HG03135 (cell line): ENCODE data around the gene INPP5A.

Source experiments
- ATAC-seq: cut with Tn5 transposase; IDR thresholded peaks from one replicate; pipeline ENCODE4 v1.9.1; 2021; ENCODE audit warnings: mild to moderate bottlenecking, moderate library complexity; ENCODE audit not compliant: unreplicated experiment

INPP5A gene

DNA sequence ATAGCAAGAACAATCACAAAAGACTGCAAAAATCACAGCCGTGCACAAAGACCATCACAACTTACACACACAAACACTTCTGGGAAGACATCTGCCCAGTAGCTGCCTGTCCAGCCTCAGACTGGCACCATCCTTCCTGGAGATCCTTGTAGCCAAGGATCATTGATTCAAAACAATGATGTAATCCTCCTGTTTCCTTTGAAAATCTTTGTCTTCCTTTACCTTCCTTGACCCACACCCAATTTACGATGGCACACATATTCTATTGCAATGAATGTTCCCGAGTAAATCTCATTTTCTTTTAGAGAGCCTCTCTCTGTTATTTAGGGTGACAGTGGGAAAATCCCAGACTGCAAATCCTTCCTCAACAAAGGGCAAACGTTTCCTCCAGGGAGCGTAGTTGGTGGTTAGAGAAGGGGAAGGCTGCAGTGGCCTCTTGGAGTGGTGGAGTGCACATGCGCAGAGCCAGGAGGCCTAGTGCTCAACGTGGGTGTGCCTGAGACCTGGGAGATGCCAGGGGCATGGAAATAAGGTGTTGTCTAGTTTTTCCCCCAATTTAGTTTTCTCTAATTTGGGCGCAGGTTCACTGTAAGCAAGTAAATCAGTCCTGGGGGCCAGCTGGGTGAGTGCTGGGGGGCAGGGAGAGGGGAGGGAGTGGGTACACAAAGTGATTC is 3.1 kb upstream of the INPP5A start:
- no peak for ATAC-seq

- ATAC-seq = no peak
Measured at GRCh38 chr10:132535065-132535651, 2.4 kb upstream of the INPP5A start.

DNA sequence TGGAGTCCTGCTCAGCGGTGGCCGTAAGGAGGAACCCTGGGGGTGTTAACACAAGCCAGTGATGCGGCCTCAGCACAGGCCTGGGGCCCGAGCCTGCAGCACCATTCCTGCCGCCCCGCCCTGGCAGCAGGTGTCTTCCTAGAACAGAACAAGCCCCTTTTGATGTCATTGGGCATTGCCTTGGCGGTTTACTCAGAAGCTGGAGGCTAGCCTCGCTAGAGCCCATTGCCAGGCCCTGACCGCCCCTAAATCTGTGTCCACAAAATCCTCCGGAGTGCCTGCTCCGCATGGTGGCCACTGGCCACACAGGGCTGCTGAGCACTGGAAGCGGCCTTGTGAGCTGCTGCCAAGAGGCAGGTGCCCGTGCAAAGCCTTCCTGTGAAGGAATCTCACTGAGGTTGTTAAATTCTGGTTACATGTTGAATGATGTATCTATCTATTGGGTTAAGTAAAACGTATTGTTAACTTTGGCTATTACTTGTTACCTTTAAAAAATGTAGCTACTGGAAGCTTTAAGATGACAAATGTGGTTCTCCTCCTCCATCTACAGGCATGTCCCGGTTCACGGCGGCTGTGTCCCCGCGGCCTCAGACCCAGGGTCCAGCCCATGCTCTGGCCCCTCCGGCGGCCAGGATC is 1.2 kb upstream of the INPP5A start:
- no peak for ATAC-seq

DNA sequence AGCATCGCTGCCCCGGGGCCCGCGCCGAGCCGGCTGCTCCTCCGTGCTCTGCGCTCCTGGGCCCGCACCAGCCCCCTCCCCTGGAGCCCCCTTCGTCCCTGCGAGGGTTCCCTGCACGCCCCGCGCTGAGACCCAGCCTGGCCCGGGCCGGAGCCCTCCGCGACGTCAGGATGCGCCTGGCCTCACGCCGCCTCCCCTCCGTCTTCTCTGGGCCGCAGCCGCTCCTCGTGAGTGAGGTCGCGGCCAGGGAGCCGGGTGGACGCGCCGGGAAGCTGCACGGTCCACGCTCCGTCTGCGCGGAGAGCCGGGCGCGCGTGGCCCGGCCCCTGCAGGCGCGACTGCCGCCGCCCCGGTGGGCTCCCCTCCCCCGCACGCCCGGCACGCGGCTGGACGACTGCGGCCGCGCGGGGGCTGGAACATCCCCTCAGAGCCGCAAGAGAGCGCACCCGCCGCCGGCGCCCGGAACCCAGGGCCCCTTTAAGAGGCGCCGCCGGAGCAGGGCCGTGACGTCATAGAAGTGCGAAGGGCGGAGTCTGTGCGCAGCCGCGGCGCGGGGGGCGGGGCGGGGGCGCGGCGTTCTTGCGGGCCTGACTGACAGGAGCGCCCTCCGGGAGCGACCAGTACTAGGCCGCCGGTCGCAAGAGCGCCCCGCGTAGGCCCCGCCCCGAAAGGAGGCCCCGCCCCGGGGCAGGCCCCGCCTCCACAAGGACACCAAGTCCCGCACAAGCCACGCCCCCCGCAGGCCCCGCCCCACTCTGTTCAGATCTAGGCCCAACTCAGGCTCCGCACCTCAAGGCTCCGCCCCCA is 507 bp upstream of the INPP5A start:
- ATAC-seq = peak; percentile 87

GRCh38 chr10:132538031-132538789 is 623 bp downstream of the INPP5A start:
- ATAC-seq = no peak

DNA sequence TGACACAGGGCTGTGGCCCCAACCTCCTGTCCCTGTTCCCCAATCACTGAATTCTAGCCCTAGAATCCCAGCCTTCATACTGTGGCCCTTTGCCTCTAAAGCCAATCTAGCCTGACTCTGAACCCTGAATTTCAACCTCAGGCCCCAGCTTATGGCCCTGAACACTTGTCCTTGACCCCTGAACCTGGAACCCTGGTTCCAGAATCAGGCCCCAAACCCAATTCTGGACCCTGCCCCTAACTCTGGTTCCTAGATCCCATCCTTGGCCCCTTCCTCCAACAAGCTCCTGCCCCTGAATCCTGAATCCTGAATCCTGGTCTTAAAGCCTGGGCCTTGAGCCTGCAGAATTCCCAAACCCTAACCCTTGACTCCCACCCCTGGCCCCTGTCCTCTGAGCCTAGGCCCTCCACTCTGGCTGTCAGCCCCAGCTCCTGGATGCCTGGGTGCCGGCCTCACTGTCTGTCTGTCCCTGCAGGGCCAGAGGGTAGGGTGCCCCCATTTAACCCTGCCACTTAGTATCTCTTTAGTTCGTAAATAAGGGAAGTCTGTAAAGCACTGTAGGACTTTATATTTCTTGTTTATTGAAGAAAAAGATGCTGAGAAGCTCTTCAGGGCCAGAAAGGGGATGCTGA is 1.3 kb downstream of the INPP5A start:
- no peak for ATAC-seq

GRCh38 chr10:132539431-132539839 is 1.8 kb downstream of the INPP5A start:
- no peak for ATAC-seq

DNA sequence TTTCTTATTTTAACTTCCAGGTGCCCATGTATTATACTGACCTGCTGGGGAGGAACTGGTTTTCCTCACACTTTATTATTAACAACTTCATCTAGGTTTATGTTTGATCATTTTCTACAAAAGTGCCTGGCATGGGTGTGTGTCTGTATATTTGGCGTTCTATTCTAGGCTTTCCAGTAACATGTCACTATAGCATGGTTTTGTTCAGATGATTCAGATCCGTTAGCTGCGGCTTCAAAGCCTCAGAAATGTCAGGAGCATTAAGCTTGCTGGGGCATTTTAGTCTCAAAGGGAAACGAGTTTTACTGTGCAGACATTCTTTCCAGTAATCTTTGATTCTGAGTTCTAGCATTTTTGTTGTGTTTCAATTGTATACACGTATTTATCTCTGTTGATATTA is 2.3 kb downstream of the INPP5A start:
- ATAC-seq = no peak

DNA sequence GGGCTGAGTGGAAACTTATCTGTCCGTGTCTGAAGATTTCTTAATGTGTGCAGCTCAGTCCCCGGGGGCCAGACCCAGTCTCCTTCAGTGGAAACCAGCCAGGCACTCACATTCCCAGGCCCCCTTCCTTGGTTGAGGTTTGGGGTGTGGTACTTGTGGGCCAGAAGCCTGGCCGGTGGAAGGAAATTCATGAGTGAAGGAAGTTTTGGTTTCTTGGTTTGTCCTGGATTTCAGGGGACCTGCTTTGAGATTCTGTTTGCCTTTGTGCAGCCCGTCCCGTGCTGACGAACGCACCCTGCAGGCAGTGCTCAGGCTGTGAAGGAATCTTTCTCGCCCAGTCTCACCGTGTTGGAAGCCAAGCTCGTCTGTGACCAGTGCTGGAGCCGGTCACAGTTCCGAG is 2.9 kb downstream of the INPP5A start:
- no peak for ATAC-seq

DNA sequence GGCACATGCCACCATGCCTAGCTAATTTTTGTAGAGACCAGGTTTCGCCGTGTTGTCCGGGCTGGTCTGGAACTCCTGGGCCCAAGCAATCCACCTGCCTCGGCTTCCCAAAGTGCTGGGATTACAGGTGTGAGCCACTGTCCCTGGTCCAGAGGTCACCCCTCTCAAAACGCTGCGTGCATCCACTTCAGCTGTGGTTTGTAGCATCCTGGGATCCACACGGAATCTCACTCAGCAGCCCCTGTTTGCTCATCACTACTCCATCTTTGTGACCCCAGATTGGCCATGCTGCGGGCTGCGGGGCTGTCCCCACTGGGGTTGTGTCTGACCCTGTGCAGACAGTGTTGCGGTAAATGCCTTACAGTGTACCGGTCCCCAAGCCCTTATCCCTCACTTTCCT is 3.5 kb downstream of the INPP5A start:
- no peak for ATAC-seq

GRCh38 chr10:132541601-132542011 is 4.0 kb downstream of the INPP5A start:
- ATAC-seq = no peak

DNA sequence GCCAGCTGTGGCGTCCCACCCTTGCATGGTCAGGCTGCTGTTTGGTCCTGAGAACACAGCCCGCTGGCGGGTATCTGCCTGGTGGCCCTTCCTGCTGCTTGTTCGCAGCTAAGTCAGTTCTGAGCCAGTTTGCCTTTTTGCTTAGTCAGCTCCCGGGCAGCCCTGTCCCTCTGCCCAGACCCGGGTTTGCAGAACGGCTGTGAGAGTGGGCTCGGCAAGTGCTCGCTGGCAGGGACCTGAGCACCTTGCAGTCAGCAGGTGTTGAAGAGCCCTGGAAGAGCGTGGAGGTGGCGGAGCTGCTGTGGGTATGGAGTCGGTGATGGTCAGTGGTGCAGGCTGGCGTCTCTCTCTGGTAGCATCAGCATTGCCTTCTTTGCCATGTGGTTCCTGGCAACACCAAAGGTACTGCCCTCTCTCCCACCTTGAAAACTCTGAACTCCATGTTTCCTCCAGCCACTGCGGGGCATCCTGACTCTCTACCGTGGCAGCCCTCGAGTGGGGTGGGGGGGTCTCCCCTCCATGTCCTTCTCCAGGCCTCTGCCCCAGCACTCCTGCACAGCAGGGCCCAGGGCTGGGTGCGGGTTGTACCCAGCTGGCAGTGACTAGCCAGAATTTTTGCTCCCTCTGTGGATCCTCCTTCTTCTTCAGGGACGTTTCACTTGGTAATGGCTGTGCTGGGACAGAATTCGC is 4.6 kb downstream of the INPP5A start:
- no peak for ATAC-seq

DNA sequence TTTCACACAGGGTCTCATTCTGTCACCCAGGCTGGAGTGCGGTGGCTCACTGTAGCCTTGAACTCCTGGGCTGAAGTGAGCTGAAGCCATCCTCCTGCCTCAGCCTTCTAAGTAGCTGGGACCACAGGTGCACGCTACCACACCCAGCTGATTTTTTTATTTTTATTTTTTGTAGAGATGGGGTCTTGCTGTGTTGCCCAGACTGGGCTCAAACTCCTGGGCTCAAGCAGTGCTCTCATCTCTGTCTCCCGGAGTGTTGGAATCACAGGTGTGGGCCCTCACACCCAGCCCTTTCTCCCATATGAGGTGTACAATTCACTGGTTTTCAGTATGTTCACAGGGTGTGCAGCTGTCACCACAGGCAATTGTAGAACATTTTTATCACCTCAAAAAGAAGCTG is 5.2 kb downstream of the INPP5A start:
- no peak for ATAC-seq

- no peak for ATAC-seq
Measured at GRCh38 chr10:132543916-132544743, 6.5 kb downstream of the INPP5A start.

DNA sequence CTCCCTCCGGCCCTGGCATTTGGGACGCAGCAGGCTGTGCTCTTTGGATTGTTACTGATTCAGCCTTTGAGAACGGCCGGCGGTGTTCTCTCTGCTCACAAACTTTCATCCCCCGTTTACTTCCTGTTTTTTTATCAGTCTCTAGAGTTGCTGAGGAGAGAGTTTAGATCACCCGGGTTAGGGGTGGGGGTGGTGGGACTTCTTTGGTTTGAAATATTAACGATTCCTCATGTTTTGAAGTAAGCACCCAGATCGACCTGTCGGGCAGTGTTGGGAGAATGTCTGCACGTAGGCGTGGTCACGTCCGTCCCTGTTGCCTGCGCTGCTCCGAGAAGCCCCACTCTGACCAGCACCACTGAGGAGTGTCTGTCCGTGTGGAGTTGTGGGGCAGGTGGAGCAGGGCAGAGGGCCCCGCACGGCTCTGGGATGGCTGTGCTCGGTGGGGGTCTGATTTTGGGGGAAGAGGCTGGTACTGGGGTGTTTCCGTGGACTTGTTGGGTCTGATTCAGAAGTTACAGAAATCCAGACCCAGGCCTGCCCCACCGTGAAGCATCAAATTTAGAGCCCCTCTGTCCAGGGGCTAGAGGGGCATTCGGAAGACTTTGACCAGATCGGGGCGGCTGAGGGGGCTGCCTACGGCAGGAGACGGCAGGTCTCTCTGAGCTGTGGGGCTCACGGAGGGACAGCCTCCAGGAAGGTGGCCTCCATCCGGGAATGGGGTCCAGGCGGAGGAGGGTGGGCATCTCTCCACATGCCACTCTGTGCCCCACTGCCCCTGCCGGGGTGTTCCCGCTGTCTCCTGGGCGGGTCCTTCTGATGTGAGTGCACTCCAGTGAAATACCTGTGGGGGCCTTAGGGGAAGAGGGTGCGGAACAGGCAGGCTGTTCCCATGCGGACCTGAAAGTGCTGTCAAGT is 7.4 kb downstream of the INPP5A start:
- no peak for ATAC-seq

DNA sequence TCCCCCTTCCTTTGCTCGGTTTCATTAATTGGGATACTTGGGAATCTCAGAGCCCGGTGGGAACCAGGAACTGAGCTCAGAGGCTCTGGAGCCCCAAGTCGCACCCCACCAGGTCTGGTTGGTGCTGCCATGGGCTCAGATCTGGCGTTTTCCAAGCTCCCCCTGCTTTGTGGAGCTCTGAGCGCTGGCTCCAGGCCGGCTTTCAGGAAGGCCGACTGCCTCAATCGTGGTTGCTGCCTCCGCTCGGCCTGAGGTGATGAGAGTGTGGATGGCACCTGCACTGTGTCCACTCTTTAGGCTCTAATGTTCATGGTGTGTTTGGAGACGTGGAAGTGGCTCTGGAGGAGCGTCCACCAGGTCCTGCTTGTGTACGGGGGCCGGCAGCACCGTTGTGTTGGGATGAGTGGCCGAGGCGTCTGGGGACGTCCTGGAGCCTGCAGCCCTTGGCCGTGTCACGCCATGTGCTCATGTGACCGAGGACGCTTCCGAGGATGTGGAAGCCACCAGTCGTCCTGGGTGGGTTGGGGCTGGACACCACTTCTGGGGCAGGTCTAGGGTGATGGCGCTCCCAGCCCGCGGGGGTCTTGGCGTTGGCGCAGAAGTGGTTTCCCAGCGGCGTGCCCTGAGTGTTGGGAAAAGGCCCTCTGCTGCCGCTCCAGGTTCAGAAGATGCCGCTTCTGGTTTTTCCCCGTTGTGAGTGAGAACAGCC is 8.2 kb downstream of the INPP5A start:
- no peak for ATAC-seq
